Femur (tissue), 1 donor: ENCODE results near the gene IQGAP3.

Experiments
- DNase-seq: peaks from one replicate; pipeline ENCODE4 v3.0.0-alpha.2; 2017

IQGAP3 gene

DNA sequence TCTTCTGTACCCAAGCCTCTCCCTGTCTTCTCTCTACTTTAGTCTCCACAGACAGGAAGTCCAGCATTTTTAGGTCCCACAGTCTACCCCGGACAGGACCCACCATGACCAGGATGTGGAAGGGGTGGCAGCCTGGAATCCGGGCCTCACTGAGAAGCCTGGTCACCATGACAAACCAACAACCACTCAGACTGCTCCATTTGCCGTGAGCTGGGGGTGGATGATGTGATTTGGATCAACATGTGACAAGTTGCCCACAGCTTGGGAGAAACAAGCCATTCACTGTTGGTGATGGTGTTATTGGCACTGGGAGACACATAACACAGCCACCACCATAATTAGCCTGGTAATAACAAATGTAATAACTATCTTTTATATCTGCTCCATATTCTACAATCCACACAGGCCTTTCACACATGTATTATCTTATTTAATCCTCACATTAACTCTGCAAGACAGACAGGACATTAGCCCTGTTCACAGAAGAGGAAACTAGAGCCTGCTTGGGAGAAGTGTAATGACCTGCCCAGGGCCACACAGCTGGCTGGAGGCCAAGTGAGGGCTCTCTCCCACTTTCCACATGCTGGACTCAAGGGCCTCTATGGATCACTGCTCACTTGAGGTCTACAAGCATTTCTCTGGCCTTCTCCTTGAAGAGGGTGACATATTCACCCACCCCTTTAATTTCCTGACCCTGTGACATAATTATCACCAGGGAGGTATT is 94.7 kb downstream of the IQGAP3 start:
- no peak for DNase-seq

DNA sequence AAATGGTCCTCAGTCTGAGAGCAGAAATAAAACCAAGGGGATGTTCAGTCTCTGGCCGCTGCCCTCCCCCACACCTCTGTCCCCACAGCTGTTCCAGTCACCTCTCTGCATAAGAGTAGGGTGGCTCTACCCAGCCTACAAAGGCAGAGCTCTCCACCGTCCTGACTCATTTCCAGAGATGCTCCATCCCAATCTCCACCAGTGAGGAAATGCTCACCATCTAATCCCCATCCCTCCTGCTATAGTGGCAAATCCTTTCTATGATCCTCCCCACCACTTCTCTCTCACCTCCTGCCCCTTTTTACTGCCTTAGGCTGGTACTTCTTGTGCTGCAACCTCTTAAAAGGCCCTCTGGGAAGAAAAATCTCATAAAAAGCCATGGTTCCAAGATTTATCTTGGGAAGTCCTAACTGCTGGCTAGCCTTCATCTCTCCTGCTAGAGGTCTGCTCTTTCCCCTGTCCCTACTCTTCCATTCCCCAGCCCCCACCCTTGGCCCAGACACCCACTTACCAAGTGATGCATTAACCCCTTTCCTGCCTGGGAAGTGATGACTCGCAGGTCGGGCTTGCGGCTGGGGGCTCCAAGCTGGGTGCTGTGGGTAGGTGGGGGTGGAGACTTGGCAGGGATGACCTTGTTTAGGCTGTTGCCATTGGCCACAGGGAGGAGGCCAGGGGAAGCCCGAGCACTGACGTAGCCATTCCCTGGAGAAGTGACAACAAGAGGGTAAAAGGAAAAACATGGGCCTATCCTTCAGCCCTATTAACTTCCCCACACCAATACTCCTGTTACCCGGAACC is 95.7 kb downstream of the IQGAP3 start:
- no peak for DNase-seq

DNA sequence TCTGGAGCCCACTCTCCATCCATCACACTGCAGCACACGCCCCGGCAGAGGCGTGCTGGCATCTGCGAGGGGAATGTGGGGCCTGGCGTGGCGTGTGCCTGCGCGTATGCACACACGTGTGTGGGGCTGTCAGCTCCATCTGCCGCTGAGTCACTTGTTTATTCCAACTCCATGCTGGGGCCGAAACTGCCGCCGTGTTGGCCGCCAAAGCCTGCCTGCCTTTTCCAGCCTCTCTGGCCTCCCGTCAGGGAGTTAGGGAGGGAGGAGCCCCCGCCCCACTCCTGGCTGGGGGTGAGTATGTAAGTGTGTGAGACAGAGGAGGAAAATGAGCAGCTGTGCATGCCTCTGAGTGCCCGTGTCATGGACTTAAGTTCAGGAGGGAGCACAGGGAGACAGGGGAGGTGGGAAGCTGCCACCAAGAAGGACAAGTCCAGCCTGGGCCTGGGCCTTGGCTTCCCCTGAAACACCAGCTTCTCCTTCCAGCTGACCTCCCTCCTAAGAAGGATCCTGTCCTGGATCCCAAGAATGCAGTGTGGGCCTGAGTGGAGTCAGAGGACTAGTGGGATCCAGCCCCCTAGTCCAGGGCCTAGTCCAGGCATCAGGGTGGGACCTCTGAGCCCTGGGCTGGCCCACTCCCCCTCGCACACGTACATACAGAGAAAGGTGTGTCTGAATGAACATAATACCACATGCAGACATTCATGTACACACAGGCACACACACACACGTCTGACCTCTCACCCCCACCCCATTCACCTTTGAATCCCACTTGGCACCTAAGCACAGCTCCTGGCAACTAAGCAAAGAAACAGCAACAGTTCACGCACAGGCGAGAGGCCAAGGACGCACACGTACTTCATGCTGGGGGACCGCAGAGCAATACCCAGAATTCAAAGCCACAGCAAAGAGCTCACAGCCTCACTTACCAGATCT is 96.5 kb downstream of the IQGAP3 start:
- no peak for DNase-seq
